ENCODE measurements around the gene MCMBP.

DNA sequence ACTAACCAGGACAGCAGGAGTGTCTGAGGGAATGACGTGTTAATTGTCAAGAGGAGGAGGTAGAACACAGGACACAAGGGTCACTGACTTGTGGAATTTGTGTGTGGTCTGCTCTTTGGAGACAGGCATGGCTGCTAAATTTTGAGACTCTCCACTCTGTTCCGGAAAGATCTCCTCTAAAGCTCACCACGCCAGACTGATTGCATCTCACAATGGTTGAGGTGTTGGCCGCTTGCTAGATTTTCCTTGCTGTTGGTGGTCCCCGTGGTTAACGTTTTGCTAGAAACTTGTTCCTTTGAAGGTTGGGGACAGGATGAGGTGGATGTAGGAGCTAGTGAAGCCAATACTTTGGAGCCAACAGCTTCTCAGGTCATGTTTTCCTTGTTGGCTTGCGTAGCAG lies 57.0 kb downstream of the MCMBP start:
- TF ChIP-seq, protein P1, sequence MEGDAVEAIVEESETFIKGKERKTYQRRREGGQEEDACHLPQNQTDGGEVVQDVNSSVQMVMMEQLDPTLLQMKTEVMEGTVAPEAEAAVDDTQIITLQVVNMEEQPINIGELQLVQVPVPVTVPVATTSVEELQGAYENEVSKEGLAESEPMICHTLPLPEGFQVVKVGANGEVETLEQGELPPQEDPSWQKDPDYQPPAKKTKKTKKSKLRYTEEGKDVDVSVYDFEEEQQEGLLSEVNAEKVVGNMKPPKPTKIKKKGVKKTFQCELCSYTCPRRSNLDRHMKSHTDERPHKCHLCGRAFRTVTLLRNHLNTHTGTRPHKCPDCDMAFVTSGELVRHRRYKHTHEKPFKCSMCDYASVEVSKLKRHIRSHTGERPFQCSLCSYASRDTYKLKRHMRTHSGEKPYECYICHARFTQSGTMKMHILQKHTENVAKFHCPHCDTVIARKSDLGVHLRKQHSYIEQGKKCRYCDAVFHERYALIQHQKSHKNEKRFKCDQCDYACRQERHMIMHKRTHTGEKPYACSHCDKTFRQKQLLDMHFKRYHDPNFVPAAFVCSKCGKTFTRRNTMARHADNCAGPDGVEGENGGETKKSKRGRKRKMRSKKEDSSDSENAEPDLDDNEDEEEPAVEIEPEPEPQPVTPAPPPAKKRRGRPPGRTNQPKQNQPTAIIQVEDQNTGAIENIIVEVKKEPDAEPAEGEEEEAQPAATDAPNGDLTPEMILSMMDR (IDR thresholded peaks at IDR 0.05), result no peak
- no peak for TF ChIP-seq POLR2A (IDR thresholded peaks at IDR 0.05)

Measured in heart left ventricle (tissue), 13 donors.